Keratinocyte (primary cell): ENCODE results near the gene GTF2A1L. TPM values are rescaled to one million over a fixed set of nuclear protein-coding genes. Genes with fewer than 3 reads are reported as not detected.

Experiments used
- DNase-seq: peaks from one replicate; pipeline ENCODE4 v3.0.0-alpha.2; 2011; ENCODE audit warnings: low read depth, missing footprints, low spot score
- FAIRE-seq: peaks from 2 replicates; lab custom pipeline; 2011; peaks lifted over from hg19 to GRCh38; lab: Jason Lieb, UNC
- H2AFZ ChIP-seq: 2 replicates; pipeline ENCODE4 v1.6.0; 2012; ENCODE audit warnings: low read length, control low read depth, inconsistent platforms; ENCODE audit not compliant: control insufficient read depth
- H3K27ac ChIP-seq: 2 replicates; pipeline ENCODE4 v1.5.1; 2011; ENCODE audit warnings: low read length; ENCODE audit not compliant: control insufficient read depth, insufficient read depth
- H3K27me3 ChIP-seq: 3 replicates; pipeline ENCODE4 v1.6.0; 2011; ENCODE audit warnings: low read length; ENCODE audit not compliant: control insufficient read depth, insufficient read depth; ENCODE audit errors: extremely low read depth
- H3K36me3 ChIP-seq, 2 experiments: 2 replicates in 1 of 2; 3 replicates in 1 of 2; pipeline ENCODE4 v1.5.1; 2011; ENCODE audit warnings: low read length in 2 of 2, mild to moderate bottlenecking in 1 of 2; ENCODE audit not compliant: control insufficient read depth in 2 of 2, insufficient read depth in 2 of 2; ENCODE audit errors: extremely low read depth in 1 of 2
- H3K4me1 ChIP-seq: 3 replicates; pipeline ENCODE4 v1.5.1; 2011; ENCODE audit warnings: low read length; ENCODE audit not compliant: control insufficient read depth, insufficient read depth; ENCODE audit errors: extremely low read depth
- H3K4me2 ChIP-seq: 3 replicates; pipeline ENCODE4 v1.6.0; 2011; ENCODE audit warnings: low read depth, low read length; ENCODE audit not compliant: control insufficient read depth, insufficient read depth; ENCODE audit errors: extremely low read depth
- H3K4me3 ChIP-seq, 3 experiments: fragments of 200-600 bp in 1 of 3; sonication (generic) in 1 of 3; 2 replicates in 2 of 3; 3 replicates in 1 of 3; pipeline ENCODE4 v1.5.1; 2011 to 2016; ENCODE audit warnings: low read length in 3 of 3, mild to moderate bottlenecking in 3 of 3, control low read depth in 2 of 3, inconsistent platforms in 1 of 3, low read depth in 1 of 3, mixed read lengths in 1 of 3, mixed run types in 1 of 3, moderate library complexity in 1 of 3; ENCODE audit not compliant: control insufficient read depth in 2 of 3, insufficient read depth in 2 of 3; ENCODE audit errors: extremely low read depth in 1 of 3
- H3K79me2 ChIP-seq: 2 replicates; pipeline ENCODE4 v1.6.0; 2012; ENCODE audit warnings: low read length; ENCODE audit not compliant: control insufficient read depth, insufficient read depth
- H3K9ac ChIP-seq: 3 replicates; pipeline ENCODE4 v1.6.0; 2011; ENCODE audit warnings: low read length; ENCODE audit not compliant: control insufficient read depth, insufficient read depth; ENCODE audit errors: extremely low read depth
- H3K9me1 ChIP-seq: 3 replicates; pipeline ENCODE4 v1.6.0; 2011; ENCODE audit warnings: low read length; ENCODE audit not compliant: control insufficient read depth, insufficient read depth; ENCODE audit errors: extremely low read depth
- H3K9me3 ChIP-seq: 2 replicates; pipeline ENCODE4 v1.5.1; 2012; ENCODE audit warnings: low read depth, low read length; ENCODE audit not compliant: control insufficient read depth
- H4K20me1 ChIP-seq: 3 replicates; pipeline ENCODE4 v1.6.0; 2011; ENCODE audit warnings: low read length; ENCODE audit not compliant: control insufficient read depth, insufficient read depth; ENCODE audit errors: extremely low read depth
- EZH2 ChIP-seq: IDR thresholded peaks from one replicate; pipeline ENCODE4 v1.6.1; 2012; ENCODE audit warnings: inconsistent platforms, mild to moderate bottlenecking, low read length, moderate library complexity
- dilution Hi-C: fragments of 300-500 bp; cut with MboI; formaldehyde crosslinking; loops from one replicate; pipeline ENCODE4 v1.7.0; 2020; ENCODE audit warnings: low sequenced_read_pairs; ENCODE audit not compliant: extremely low pct_ligation_motif_present
- polyA minus RNA-seq, 3 experiments: library from RNA; depleted of rRNA, polyadenylated mRNA; stranded (reverse); fragments of >200 nt; gene quantifications; 1 replicate in 1 of 3; 2 replicates in 1 of 3; 3 replicates in 1 of 3; pipeline ENCODE4 v1.2.3, GENCODE V29; 2011
- polyA plus RNA-seq, 5 experiments: library from polyadenylated mRNA; depleted of rRNA in 3 of 5; stranded (reverse) in 3 of 5; stranded (forward) in 1 of 5; unstranded in 1 of 5; fragments of >200 nt; gene quantifications; 1 replicate in 1 of 5; 2 replicates in 3 of 5; 3 replicates in 1 of 5; pipeline versions ENCODE4 v1.2.1 to v1.2.3, GENCODE V29; 2011 to 2012; ENCODE audit warnings: missing spikeins in 2 of 5, low read depth in 1 of 5, low replicate concordance in 1 of 5
- TF ChIP-seq, protein P1 (sequence below), 3 experiments: IDR thresholded peaks in 1 of 3; conservative IDR thresholded peaks in 1 of 3; optimal IDR thresholded peaks in 1 of 3; 2 replicates in 2 of 3; 3 replicates in 1 of 3; pipeline versions ENCODE3 to v1.5.1; 2011; ENCODE audit warnings: low read length in 3 of 3, mild to moderate bottlenecking in 3 of 3, moderate library complexity in 2 of 3, control low read depth in 1 of 3, inconsistent platforms in 1 of 3; ENCODE audit not compliant: insufficient read depth in 2 of 3; ENCODE audit errors: extremely low read depth in 1 of 3

Gene GTF2A1L
- polyA plus RNA-seq = not detected in 3 replicates
- not detected for polyA plus RNA-seq (2011; ENCODE audit: low read depth)
- not detected in 2 replicates for polyA plus RNA-seq (2011; cell fraction: cytosol; rRNA removed)
- not detected in 2 replicates for polyA plus RNA-seq (2011; cell fraction: nucleus; rRNA removed)
- not detected in 2 replicates for polyA plus RNA-seq (2012; ENCODE audit: low replicate concordance)
- not detected in 3 replicates for polyA minus RNA-seq
- not detected for polyA minus RNA-seq (2011; cell fraction: cytosol; rRNA and poly(A)+ RNA removed)
- not detected in 2 replicates for polyA minus RNA-seq (2011; cell fraction: nucleus; rRNA and poly(A)+ RNA removed)

GRCh38 chr2:48617618-48618017, at the start of gene GTF2A1L:
Gene GTF2A1L (plus strand): TSS chr2:48617856. CDS start chr2:48617875, 19 bp downstream.
- FAIRE-seq (no peak), DNase-seq (no peak)
- dilution Hi-C loops = no loop called here
- Histone ChIP-seq H3K79me2 (no peaks in the 10 kb centered on the region), H3K27me3 (no peaks in the 10 kb centered on the region), H3K4me3 (no peak within 1 kb of the TSS), H3K36me3 (no peaks in the 10 kb centered on the region), H3K4me2 (no peak within 1 kb of the TSS), H3K9me3 (no peaks in the 10 kb centered on the region), H4K20me1 (no peaks in the 10 kb centered on the region), H3K9ac (no peak within 1 kb of the TSS), H2AFZ (no peak within 1 kb of the TSS), H3K4me1 (no peaks in the 10 kb centered on the region), H3K9me1 (no peaks in the 10 kb centered on the region), H3K27ac (no peak within 1 kb of the TSS)
- TF ChIP-seq, protein P1, sequence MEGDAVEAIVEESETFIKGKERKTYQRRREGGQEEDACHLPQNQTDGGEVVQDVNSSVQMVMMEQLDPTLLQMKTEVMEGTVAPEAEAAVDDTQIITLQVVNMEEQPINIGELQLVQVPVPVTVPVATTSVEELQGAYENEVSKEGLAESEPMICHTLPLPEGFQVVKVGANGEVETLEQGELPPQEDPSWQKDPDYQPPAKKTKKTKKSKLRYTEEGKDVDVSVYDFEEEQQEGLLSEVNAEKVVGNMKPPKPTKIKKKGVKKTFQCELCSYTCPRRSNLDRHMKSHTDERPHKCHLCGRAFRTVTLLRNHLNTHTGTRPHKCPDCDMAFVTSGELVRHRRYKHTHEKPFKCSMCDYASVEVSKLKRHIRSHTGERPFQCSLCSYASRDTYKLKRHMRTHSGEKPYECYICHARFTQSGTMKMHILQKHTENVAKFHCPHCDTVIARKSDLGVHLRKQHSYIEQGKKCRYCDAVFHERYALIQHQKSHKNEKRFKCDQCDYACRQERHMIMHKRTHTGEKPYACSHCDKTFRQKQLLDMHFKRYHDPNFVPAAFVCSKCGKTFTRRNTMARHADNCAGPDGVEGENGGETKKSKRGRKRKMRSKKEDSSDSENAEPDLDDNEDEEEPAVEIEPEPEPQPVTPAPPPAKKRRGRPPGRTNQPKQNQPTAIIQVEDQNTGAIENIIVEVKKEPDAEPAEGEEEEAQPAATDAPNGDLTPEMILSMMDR (optimal IDR thresholded peaks at IDR 0.05 in 1 of 3, IDR thresholded peaks at IDR 0.05 in 1 of 3, conservative IDR thresholded peaks at IDR 0.05 in 1 of 3; ENCODE audit: extremely low read depth in 1 of 3, insufficient read depth in 2 of 3, low read length in 3 of 3) = no peak
- TF ChIP-seq EZH2 = no peak

- DNase-seq (no peak), FAIRE-seq (no peak)
- Histone ChIP-seq H2AFZ (no peak overlapping the region), H3K27ac (no peak overlapping the region), H3K9me3 (no peaks in the 10 kb centered on the region), H3K4me1 (no peaks in the 10 kb centered on the region), H4K20me1 (no peaks in the 10 kb centered on the region), H3K4me2 (no peak overlapping the region), H3K79me2 (no peaks in the 10 kb centered on the region), H3K4me3 (no peak overlapping the region), H3K9ac (no peak overlapping the region), H3K27me3 (no peaks in the 10 kb centered on the region), H3K9me1 (no peaks in the 10 kb centered on the region), H3K36me3 (no peaks in the 10 kb centered on the region)
- TF ChIP-seq EZH2 = no peak
- TF ChIP-seq, protein P1 (optimal IDR thresholded peaks at IDR 0.05 in 1 of 3, IDR thresholded peaks at IDR 0.05 in 1 of 3, conservative IDR thresholded peaks at IDR 0.05 in 1 of 3; ENCODE audit: extremely low read depth in 1 of 3, insufficient read depth in 2 of 3, low read length in 3 of 3) = no peak
- dilution Hi-C loops = no loop called here
Observed at GRCh38 chr2:48568547-48568946, 49.1 kb upstream of the GTF2A1L start.
